HG02840 (cell line): ENCODE measurements around the gene SHROOM2.

Experiments used
- ATAC-seq: cut with Tn5 transposase; IDR thresholded peaks from one replicate; pipeline ENCODE4 v1.9.1; 2021; ENCODE audit warnings: mild to moderate bottlenecking, moderate library complexity, moderate number of reproducible peaks; ENCODE audit not compliant: unreplicated experiment, low FRiP score

Gene SHROOM2

DNA sequence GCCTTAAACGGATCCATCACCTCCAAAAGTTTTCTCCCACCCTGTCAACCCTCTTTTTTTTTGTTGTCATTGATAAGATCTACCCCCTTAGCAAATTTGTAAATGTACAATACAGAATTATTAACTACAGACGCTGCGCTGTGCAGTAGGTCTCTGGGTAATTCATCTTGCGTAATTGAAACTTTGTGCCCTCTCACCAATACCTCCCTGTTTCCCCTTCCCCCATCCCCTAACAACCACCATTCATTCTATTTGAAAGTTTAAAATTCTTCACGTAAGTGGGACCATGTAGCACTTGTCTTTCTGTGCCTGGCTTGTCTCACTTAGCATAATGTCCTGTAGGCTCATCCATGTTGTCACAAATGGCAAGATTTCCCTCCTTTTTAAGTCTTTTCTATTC is 135.2 kb downstream of the SHROOM2 start:
- no peak for ATAC-seq

DNA sequence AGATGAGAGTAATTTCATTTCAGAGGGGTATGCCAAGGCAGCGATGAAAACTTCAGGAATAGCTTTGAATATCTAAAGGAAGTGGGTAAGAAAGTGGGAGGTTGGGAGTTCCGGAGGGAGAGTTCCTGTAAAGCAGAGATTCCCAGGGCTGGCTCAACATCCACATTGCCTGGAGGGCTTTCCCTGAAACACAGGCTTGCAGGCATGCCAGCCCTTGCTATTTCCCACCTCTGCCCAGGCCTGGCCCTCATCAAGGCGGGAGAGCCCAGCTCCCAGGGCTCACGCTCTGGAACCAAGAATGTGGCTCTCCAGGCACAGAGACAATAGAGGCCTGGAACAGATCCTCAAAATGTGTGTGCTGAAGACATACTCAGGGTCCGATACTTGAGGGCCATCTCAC is 137.1 kb downstream of the SHROOM2 start:
- no peak for ATAC-seq

DNA sequence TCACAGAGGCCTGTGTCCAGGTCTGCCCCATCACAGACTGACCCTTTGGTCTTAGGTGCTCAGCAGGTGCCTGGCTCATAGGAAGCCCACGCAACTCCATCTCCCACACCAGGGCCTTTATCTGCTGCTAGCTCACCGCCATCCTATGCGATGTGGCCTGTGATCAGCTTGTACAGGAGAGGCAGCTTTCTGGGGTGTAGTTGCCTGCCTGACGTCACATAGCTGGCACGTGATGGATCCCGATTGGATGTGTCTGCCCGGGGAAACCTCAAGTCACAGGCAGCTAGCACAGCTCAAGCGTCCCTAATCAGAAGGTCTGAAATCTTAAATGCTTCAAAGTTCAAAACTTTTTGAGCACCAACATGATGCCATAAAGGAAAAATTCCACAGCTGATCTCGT is 139.8 kb downstream of the SHROOM2 start:
- no peak for ATAC-seq

DNA sequence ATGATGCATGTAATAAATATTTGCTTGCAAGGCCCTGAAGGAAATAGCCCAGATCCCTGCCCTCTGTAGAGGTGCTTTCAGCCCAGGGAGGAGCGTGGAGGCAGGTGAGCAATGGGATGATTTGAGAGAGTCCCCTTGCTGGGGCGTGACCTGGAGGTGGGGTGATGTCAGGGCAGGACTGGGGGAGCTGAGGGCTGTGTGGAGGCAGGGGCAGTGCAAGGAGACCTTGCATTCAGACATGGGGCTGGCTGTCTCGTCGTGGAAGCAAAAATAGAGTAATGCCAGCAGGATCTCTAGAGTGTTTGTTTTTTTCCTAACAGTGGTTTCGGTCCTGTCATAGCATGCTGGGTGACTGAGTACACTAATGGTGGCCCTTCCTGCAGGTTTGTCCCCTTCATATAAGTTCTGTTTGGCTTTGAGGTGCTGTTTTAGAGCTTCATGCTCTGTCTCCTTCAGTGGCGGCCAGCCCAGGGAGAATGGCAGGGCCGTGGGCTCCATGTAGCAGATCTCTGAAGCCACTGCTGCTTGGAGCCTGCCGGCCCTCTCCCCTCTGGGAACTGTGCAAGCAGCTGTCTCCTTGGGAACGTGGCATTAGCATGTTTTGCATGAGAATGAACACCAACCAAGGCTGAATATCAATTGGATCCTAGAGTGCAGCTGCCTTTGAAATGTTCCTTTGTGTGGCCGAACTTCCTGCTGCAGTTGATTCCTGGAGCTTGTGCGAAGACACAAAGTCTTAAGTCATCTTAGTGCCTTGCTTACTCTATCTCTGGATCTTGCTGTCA is 141.7 kb downstream of the SHROOM2 start:
- no peak for ATAC-seq

DNA sequence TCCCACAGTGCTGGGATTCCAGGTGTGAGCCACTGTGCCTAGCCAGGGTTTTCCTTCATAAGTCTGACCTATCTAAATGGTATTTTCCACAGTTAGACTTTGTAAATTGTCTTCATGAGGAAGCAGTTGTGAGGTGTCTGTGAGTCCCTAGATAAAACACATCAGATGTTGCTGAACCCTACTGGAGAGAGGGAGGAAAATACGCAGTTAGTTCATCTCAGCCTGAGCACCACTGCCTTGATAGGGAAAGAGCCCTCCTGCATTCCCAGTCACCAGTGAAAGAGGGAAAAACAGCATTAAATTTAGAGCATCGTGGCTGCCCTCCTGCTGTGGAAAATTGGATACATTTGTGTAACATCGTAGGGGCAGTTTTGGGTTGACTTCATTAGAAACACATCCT is 149.2 kb downstream of the SHROOM2 start:
- ATAC-seq = no peak

DNA sequence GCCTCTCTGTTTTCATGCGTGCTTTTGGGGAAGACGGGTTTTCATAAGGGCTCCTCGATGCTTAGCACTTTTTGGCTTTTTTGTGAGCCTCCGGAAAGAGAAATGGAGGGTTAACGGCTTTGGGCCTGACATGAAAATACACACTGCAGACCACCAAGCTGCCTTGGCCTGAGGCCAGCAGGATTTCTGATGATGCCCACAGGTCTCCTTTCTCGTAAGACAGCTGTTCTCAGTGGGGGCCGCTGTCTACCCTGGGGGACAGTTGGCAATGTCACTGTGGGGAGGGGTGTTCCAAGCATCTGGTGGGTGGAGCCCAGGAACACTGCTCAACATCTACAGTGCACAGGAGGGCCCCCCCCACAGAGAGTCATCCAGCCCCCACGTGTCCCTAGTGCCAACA is 151.5 kb downstream of the SHROOM2 start:
- ATAC-seq = no peak

DNA sequence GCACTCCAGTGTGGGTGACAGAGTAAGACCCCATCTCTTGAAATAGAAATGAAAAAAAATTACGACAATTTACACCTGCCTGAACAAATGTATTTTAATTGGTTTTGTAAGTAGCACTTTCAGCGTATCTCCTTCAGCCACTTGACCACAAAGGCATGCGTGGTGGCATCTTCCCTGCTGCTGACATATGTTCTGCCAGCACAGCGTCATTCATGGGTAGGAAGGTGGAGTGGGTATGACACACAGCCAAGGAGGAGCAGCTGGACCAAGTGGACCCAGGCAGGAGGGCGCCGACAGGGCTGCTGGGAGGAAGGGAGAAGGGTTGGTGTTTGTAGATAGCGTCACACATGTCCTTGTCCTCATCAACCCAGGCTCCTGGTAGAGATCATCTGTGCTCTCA is 152.3 kb downstream of the SHROOM2 start:
- ATAC-seq = no peak

DNA sequence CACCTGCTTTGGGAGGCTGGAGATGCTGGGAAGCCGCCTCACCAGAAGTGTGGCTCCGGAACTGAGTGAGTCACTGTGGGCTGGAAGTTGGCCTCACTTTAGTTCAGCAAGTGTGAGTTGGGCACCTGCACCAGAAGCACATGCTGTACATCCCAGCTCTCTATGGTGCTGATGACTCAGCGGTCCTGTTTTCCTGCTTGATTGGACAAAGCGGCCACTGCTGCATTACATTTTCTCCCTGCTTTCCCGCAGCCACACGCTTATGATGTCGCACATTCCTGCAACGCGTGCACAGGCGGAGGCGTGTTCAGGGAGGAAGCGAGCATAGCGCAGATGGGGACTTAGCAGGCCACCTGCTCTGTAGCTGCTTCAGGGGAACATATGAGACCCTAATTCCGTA is 154.2 kb downstream of the SHROOM2 start:
- no peak for ATAC-seq

DNA sequence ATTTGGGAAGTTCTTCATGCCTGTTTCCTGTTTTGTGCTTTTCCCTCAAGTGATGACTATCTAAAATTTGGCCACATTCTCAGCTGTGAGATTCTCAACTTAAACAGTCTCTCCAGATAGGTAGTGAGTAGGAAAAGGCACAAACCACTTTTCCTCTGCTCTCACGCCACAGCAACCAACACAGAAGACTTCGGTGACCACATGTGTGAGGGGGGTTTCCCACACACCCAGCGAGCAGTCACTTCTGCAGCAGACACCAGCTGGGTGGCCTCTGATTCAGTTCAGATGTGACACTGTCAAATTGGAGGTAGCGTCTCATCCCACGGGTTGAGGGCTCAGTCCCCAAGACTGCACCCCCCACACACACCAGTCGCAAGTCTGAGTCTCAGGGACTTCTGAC is 155.9 kb downstream of the SHROOM2 start:
- ATAC-seq = peak; percentile 85

DNA sequence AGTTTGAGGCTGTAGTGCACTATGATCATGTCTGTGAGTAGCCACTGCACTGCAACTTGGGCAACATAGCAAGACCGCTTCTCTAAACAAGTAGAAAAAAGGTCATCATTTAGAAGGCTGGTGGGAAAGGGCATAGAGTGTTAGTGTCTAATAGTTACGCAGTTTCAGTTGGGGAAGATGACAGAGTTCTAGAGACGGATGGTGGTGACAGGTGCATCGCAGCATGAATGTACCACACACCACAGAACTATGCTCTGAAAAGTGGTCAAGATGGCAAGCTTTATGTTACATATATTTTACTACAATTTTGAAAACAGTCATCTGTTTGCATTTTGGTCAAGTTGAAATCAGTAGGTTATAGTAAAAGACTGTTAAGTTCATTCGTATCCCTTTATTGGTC is 157.2 kb downstream of the SHROOM2 start:
- ATAC-seq = no peak

DNA sequence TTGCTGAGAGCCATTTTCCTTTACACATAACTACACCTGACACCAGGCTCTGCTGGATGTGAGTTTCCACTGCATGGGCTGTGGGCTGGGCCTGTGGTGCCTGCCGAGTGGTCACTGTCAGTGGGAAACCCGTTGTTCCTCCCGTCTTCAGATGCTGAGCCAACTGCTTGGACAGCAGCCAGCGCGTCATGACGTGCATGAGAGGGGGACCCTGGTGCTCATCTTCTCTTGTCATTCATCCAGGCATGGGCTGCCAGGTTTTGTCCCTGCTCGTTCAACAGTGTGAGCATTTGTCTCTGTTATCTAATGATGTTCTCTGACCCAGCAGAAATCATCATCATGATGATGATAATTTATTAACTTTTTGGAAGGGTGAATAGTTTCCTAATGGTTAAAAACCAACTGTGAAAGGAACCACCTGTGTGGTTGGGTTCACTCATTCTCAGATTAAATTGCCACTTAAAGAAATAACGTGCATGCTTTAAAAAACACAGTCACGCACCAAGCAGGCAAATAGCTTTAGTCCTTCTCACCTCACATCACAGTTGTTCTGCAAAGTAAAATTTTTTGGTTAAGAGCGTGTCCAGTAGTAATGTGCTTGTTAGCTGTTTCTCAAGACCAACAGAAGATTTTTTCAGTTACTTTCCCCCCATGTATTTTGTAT is 161.0 kb downstream of the SHROOM2 start:
- ATAC-seq = no peak

DNA sequence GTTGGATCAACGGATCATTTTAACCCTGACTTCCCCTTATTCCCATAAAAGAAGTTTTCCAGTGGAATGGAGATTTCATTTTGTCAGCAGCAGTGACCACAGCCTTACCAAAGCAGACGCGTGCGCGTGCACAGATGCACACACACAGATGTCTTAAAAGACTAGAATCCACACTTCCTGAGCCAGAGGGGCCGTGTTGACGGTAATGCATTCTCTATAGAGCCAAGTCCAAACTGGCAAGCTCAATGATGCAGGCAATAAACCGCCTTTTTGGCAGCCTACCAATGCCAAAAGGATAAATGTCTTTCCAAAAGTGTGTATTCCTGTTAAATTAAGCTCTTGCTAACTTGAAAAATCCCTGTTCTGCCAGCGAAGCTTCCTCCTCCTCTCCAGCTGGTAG is 162.2 kb downstream of the SHROOM2 start:
- no peak for ATAC-seq

DNA sequence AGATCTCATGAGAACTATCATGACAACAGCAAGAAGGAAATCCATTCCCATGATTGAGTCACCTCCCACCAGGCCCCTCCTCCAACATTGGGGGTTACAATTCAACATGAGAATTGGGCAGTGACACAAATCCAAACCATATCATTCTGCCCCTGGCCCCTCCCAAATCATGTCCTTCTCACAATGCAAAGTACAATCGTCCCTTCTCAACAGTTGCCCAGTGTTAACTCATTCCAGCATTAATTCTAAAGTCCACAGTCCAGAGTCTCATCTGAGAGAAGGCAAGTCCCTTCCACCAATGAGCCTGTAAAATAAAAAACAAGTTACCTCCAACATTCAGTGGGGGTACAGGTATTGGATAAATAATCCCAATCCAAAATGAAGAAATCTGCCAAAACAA is 166.1 kb downstream of the SHROOM2 start:
- ATAC-seq = no peak

DNA sequence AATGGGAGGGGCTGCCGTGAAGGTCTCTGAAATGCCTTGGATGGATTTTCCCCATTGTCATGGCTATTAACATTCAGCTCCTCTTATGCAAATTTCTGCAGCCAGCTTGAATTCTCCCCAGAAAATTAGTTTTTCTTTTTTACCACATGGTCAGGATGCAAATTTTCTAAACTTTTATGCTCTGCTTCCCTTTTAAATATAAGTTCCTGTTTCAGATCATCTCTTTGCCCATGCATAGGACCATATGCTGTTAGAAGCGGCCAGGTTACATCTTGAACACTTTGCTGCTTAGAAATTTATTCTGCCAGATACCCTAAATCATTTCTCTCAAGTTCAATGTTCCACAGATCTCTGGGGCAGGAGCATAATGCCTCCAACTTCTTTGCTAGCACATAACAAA is 167.2 kb downstream of the SHROOM2 start:
- no peak for ATAC-seq

DNA sequence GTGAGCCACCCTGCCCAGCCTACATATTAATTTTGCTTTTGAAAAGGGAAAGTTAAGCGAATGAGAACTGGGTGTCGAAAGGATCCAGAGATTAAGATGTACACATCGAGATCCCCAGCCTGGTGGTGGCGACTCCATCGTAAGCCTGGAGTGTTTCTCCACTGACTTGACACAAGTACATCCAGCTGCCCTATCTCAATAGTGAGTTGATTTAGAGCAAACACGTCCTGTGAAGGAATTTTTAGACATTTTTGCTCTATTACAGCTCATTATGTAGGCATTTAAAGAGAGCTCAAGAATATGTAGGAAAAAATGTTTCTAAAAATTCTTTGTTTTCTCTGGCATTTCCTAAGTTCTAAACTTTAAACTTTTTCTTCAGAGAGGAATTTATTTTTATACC is 169.3 kb downstream of the SHROOM2 start:
- ATAC-seq = no peak

DNA sequence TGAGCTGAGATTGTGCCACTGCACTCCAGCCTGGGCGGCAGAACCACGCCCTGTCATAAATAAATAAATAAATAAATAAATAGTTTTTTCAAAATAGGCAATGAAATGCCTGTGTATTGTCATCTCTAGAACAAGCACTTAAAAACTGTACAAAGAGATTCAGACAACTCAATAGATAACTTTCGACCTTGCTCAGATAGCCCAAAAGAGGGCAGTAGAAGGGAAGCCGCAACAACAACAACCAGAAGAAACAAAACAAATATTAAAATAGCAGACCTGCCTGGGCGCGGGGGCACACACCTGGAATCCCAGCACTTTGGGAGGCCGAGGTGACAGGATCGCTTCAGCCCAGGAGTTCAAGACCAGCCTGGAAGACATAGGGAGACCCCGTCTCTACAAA is 171.5 kb downstream of the SHROOM2 start:
- no peak for ATAC-seq

DNA sequence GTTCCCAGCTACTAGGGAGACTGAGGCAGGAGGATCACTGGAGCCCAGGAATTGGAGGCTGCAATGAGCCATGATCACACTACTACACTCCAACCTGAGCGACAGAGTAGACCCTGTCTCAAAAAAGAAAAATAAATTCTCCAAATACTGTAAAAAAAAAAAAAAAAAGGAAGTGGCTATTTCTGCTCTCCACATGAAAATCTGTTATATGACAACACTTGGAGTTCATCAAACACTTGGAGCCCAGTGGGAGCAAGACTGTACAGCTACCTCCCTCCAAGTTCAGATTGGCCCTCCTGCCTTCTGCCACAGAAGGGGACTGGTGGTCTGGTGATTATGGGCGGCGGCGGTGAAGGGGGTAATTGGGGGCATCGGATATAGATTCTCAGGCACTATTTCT is 172.0 kb downstream of the SHROOM2 start:
- no peak for ATAC-seq

DNA sequence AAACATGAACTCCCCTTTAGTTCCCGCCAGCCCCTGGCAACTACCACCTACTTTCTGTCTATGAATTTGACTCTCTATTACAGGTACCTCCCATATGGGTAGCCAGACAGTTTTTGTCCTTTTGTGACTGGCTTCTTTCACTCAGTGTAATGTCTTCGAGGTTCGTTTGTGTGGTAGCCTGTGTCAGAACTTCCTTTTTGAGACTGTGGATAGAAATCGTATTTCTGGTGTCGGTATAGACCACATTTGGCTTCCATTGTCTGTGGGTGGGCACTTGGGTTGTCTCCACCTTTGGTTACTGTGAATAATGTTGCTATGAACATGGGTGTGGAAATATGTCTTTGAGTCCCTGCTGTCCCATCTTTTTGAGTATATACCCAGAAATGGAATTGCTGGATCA is 175.5 kb downstream of the SHROOM2 start:
- no peak for ATAC-seq

DNA sequence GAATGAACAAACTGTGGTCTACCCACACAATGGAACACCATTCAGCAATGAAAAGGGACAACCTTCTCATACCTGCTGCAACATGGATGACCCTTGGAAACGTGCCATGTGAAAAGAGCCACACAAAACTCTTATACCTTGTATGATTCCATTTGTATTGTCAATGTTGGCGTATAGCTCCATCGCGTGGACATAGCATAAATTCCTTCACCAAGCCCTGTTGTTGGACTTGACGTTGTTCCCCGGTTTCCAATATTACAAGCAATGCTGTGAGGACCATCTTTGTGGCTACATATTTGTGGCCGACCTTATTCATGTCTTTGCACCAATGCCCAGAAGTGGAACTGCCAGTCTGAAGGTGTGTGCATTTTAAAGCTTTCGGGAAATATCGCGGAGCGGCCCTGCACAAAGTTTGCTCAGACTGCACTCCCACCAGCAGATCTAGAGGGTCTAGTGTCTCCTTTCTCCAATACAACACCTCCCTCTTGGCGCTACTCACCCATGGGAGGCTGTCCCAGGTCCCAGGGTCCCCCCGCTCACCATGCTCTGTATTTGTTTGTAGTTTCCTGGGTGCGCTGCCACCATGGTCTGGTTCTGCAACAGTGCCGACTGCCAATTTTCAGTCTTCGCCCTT is 180.7 kb downstream of the SHROOM2 start, which contains the start of gene CLDN34:
CLDN34 (plus strand) TSS at position 584 of the 634 bp plus-strand sequence; CDS start at position 584, 0 bp downstream.
- ATAC-seq = no peak

DNA sequence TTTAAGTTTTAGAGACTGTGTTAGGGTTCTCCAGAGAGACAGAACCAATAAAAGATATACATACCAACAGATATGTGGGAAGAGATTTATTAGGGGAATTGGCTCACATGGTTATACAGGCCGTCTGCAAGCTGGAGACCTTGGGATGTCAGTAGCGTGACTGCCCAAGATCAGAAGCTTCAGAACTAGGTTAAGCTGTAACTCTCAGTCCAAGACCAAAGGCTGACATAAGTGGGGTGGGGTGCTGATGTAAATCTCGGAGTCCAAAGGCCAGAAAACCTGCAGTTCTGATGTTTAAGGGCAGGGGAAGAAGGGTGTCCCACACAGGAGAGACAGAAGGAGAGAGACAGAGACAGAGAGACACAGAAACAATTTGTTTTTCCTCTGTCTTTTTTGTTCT is 191.4 kb downstream of the SHROOM2 start:
- no peak for ATAC-seq

DNA sequence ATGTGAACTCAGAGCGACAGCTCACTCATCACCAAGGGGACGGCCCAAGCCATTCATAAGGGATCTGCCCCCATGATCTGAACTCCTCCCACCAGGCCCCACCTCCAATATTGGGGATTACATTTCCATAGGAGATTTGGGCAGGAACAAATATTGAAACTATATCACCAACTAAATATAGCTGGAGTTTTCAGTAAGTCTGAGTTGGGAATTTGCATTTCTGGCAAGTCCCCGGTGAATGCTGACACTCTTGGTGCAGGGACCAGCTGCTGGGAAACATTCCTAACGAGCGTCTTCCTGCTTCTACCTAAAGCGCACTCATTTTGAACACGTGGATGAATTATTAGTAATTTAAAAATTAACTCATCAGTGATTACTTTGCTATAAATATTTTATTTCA is 194.2 kb downstream of the SHROOM2 start:
- ATAC-seq = no peak

DNA sequence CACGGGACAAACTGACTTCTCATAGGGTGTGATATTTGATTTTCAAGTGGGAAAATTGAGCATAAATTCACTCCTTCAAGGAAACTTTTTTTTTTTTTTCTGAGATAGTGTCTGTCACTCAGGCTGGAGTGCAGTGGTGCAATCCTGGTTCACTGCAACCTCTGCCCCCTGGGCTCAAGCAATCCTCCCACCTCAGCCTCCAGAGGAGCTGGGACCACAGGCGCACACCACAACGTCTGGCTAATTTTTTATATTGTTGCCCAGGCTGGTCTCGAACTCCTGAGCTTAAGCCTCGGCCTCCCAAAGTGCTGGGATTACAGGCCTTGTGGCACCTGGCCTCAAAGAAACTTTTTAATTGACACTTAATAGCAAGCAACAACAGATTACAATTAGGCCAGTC is 194.7 kb downstream of the SHROOM2 start:
- ATAC-seq = no peak
